NCI-H2227 (cell line): ENCODE measurements around the gene OR52I1.

Source experiments
- DNase-seq: peaks from one replicate; lab custom pipeline; 2025; ENCODE audit not compliant: unreplicated experiment; lab: John Stamatoyannopoulos, UW

Gene OR52I1

GRCh38 chr11:4611986-4612385 lies 18.1 kb downstream of the OR52I1 start:
- DNase-seq, result no peak

GRCh38 chr11:4615856-4616444 lies 22.1 kb downstream of the OR52I1 start:
- DNase-seq, result no peak

- DNase-seq, result no peak
Measured at GRCh38 chr11:4619514-4619913, 25.7 kb downstream of the OR52I1 start.

GRCh38 chr11:4626207-4627099 lies 32.6 kb downstream of the OR52I1 start:
- peak; percentile 79 for DNase-seq

GRCh38 chr11:4636136-4636535 lies 42.3 kb downstream of the OR52I1 start:
- no peak for DNase-seq

- DNase-seq, result peak; percentile 85
Measured at GRCh38 chr11:4636962-4637661, 43.3 kb downstream of the OR52I1 start, which contains the start of gene OR51D1. OR51D1 (plus strand) TSS chr11:4637477; CDS start chr11:4639791, 2,314 bp downstream.

GRCh38 chr11:4637662-4638047 lies 43.8 kb downstream of the OR52I1 start:
- DNase-seq, result no peak

GRCh38 chr11:4639931-4640330 lies 46.1 kb downstream of the OR52I1 start:
- DNase-seq, result no peak

GRCh38 chr11:4641501-4641900 lies 47.7 kb downstream of the OR52I1 start:
- DNase-seq, result no peak

- DNase-seq, result no peak
Measured at GRCh38 chr11:4642043-4642442, 48.2 kb downstream of the OR52I1 start.

- no peak for DNase-seq
Measured at GRCh38 chr11:4643076-4643475, 49.2 kb downstream of the OR52I1 start.

GRCh38 chr11:4643682-4644081 lies 49.8 kb downstream of the OR52I1 start, which contains the start of gene OR51E1:
OR51E1 (plus strand) TSS chr11:4643982; CDS start chr11:4652527, 8,545 bp downstream.
- no peak for DNase-seq

- DNase-seq, result no peak
Measured at GRCh38 chr11:4644233-4644632, 50.4 kb downstream of the OR52I1 start.
